ENCODE data around the gene DYNC2LI1. TPM values are rescaled to one million over a fixed set of nuclear protein-coding genes. Genes with fewer than 3 reads are reported as not detected.

The DYNC2LI1 gene
- total RNA-seq, 2 experiments from 2014 or later, result 4.0 to 5.1 TPM

- CTCF ChIA-PET, result interaction anchor here (1.5 kb wide), 1 partner anchor 18 kb away, joined by 4 read pairs; no protein-coding TSS in a partner anchor
- Mint-ChIP-seq H3K27me3 (peaks cover 32% of the 10 kb centered on the region), H3K27ac (no peak overlapping the region), H3K36me3 (ENCODE audit: low read depth) (no peaks in the 10 kb centered on the region), H3K9me3 (no peaks in the 10 kb centered on the region), H3K4me1 (peaks cover 3% of the 10 kb centered on the region), H3K4me3 (no peak overlapping the region)
- no peak for DNase-seq
- POLR2A ChIA-PET, result no interaction called here
Observed at GRCh38 chr2:43826305-43827250, 52.7 kb downstream of the DYNC2LI1 start.

GRCh38 chr2:43831543-43832294 is 57.9 kb downstream of the DYNC2LI1 start:
- Mint-ChIP-seq H3K4me1 (peaks cover 3% of the 10 kb centered on the region), H3K27me3 (peaks cover 29% of the 10 kb centered on the region), H3K27ac (no peak overlapping the region), H3K4me3 (no peak overlapping the region), H3K36me3 (ENCODE audit: low read depth) (no peaks in the 10 kb centered on the region), H3K9me3 (no peaks in the 10 kb centered on the region)
- CTCF ChIA-PET, result no interaction called here
- POLR2A ChIA-PET, result no interaction called here
- no peak for DNase-seq

GRCh38 chr2:43832457-43832856 is 58.6 kb downstream of the DYNC2LI1 start:
- no peaks in the 10 kb centered on the region for H3K9me3 Mint-ChIP-seq
- no peak overlapping the region for H3K27ac Mint-ChIP-seq
- no peak overlapping the region for H3K4me3 Mint-ChIP-seq
- DNase-seq, result no peak
- peaks cover 29% of the 10 kb centered on the region for H3K27me3 Mint-ChIP-seq
- peaks cover 3% of the 10 kb centered on the region for H3K4me1 Mint-ChIP-seq
- POLR2A ChIA-PET, result no interaction called here
- CTCF ChIA-PET, result no interaction called here
- no peaks in the 10 kb centered on the region for H3K36me3 Mint-ChIP-seq (ENCODE audit: low read depth)

- no peaks in the 10 kb centered on the region for H3K4me1 Mint-ChIP-seq
- DNase-seq, result no peak
- ChIA-PET POLR2A (no interaction called here), CTCF (no interaction called here)
- no peak overlapping the region for H3K27ac Mint-ChIP-seq
- no peaks in the 10 kb centered on the region for H3K9me3 Mint-ChIP-seq
- H3K27me3 Mint-ChIP-seq, result peaks cover 8% of the 10 kb centered on the region
- no peaks in the 10 kb centered on the region for H3K36me3 Mint-ChIP-seq (ENCODE audit: low read depth)
- H3K4me3 Mint-ChIP-seq, result no peak overlapping the region
Observed at GRCh38 chr2:43837033-43837432, 63.2 kb downstream of the DYNC2LI1 start.

- ChIA-PET CTCF (no interaction called here), POLR2A (no interaction called here)
- Mint-ChIP-seq H3K27me3 (peaks cover 3% of the 10 kb centered on the region), H3K27ac (no peak overlapping the region), H3K4me1 (no peaks in the 10 kb centered on the region), H3K9me3 (no peaks in the 10 kb centered on the region), H3K4me3 (no peak overlapping the region), H3K36me3 (ENCODE audit: low read depth) (no peaks in the 10 kb centered on the region)
- no peak for DNase-seq
Observed at GRCh38 chr2:43837831-43838559, 64.2 kb downstream of the DYNC2LI1 start.

- POLR2A ChIA-PET, result no interaction called here
Observed at GRCh38 chr2:43838560-43839267, 64.9 kb downstream of the DYNC2LI1 start, which contains the start of the genes ABCG5 and ABCG8. TSS of gene ABCG5 (minus strand) at chr2:43838839. CDS start at chr2:43838679, 160 bp downstream. TSS of gene ABCG8 (plus strand) at chr2:43838971. CDS start at chr2:43839054, 83 bp downstream.

GRCh38 chr2:43839776-43840564 is 66.1 kb downstream of the DYNC2LI1 start:
- Mint-ChIP-seq H3K36me3 (ENCODE audit: low read depth) (no peaks in the 10 kb centered on the region), H3K4me1 (no peaks in the 10 kb centered on the region), H3K27me3 (no peaks in the 10 kb centered on the region), H3K9me3 (no peaks in the 10 kb centered on the region), H3K27ac (no peak overlapping the region), H3K4me3 (no peak overlapping the region)
- ChIA-PET CTCF (no interaction called here), POLR2A (interaction anchor here (0.6 kb wide), 1 partner anchor 244 kb away, joined by 3 read pairs; the partner anchor contains the start of gene THADA)
- DNase-seq, result no peak

More at GRCh38 chr2:43838560-43839267, 64.9 kb downstream of the DYNC2LI1 start, which contains the start of the genes ABCG5 and ABCG8:
- CTCF ChIA-PET, result no interaction called here
- no peaks in the 10 kb centered on the region for H3K9me3 Mint-ChIP-seq
- H3K4me3 Mint-ChIP-seq, result no peak within 1 kb of the TSS
- peaks cover 2% of the 10 kb centered on the region for H3K27me3 Mint-ChIP-seq
- H3K36me3 Mint-ChIP-seq (ENCODE audit: low read depth), result no peaks in the 10 kb centered on the region
- H3K4me1 Mint-ChIP-seq, result no peaks in the 10 kb centered on the region
- H3K27ac Mint-ChIP-seq, result no peak within 1 kb of the TSS
- no peak for DNase-seq

GRCh38 chr2:43840965-43841364 is 67.1 kb downstream of the DYNC2LI1 start:
- Mint-ChIP-seq H3K9me3 (no peaks in the 10 kb centered on the region), H3K36me3 (ENCODE audit: low read depth) (no peaks in the 10 kb centered on the region), H3K27me3 (no peaks in the 10 kb centered on the region), H3K27ac (no peak overlapping the region), H3K4me1 (no peaks in the 10 kb centered on the region), H3K4me3 (no peak overlapping the region)
- ChIA-PET POLR2A (interaction anchor here (0.6 kb wide), 1 partner anchor 63 kb away, joined by 3 read pairs; no protein-coding TSS in a partner anchor), CTCF (no interaction called here)
- no peak for DNase-seq

GRCh38 chr2:43841949-43842865 is 68.4 kb downstream of the DYNC2LI1 start:
- ChIA-PET POLR2A (no interaction called here), CTCF (interaction anchor here (0.5 kb wide), 1 partner anchor 44 kb away, joined by 3 read pairs; no protein-coding TSS in a partner anchor)
- Mint-ChIP-seq H3K27me3 (no peaks in the 10 kb centered on the region), H3K27ac (no peak overlapping the region), H3K36me3 (ENCODE audit: low read depth) (no peaks in the 10 kb centered on the region), H3K9me3 (no peaks in the 10 kb centered on the region), H3K4me3 (no peak overlapping the region), H3K4me1 (no peaks in the 10 kb centered on the region)
- no peak for DNase-seq

GRCh38 chr2:43842866-43843226 is 69.0 kb downstream of the DYNC2LI1 start:
- Mint-ChIP-seq H3K4me1 (no peaks in the 10 kb centered on the region), H3K27me3 (peaks cover 2% of the 10 kb centered on the region), H3K27ac (no peak overlapping the region), H3K9me3 (no peaks in the 10 kb centered on the region), H3K36me3 (ENCODE audit: low read depth) (no peaks in the 10 kb centered on the region), H3K4me3 (no peak overlapping the region)
- CTCF ChIA-PET, result no interaction called here
- POLR2A ChIA-PET, result no interaction called here
- DNase-seq, result no peak

- Mint-ChIP-seq H3K36me3 (ENCODE audit: low read depth) (no peaks in the 10 kb centered on the region), H3K27me3 (peaks cover 2% of the 10 kb centered on the region), H3K4me3 (no peak overlapping the region), H3K9me3 (no peaks in the 10 kb centered on the region), H3K27ac (no peak overlapping the region), H3K4me1 (no peaks in the 10 kb centered on the region)
- POLR2A ChIA-PET, result interaction anchor here (0.6 kb wide), 1 partner anchor 1379 kb away, joined by 4 read pairs; no protein-coding TSS in a partner anchor
- CTCF ChIA-PET, result interaction anchor here (0.6 to 2.0 kb wide), 2 partner anchors 19 to 248 kb away, joined by 3 to 4 read pairs; no protein-coding TSS in a partner anchor
- no peak for DNase-seq
Observed at GRCh38 chr2:43845181-43845580, 71.3 kb downstream of the DYNC2LI1 start.

Data from activated CD4-positive, alpha-beta T cell treated with anti-CD3 and anti-CD28 coated beads, Interleukin-2, amount 10 ng/mL, durations not matched to agents 7 days and 5 days (primary cell).